NCI-H2227 treated with DMSO at 0.1 percent for 48 hours (cell line): ENCODE results near the gene GTF2E1.
"Not testable (repeated sequence)": the region's sequence is repeated elsewhere in the genome, so short reads cannot be mapped to it uniquely, and the experiment has no call there.

Source experiments
- DNase-seq: peaks from one replicate; lab custom pipeline; 2025; lab: John Stamatoyannopoulos, UW

Gene GTF2E1

GRCh38 chr3:120742198-120742848 is at the start of gene GTF2E1, which contains the start of gene RABL3:
Gene GTF2E1, plus strand, starts transcription at chr3:120742744. Its CDS starts 7,809 bp downstream, at chr3:120750553.
Gene RABL3, minus strand, starts transcription at chr3:120742516. Its CDS starts 9 bp downstream, at chr3:120742507.
- DNase-seq, result peak; percentile 97

DNA sequence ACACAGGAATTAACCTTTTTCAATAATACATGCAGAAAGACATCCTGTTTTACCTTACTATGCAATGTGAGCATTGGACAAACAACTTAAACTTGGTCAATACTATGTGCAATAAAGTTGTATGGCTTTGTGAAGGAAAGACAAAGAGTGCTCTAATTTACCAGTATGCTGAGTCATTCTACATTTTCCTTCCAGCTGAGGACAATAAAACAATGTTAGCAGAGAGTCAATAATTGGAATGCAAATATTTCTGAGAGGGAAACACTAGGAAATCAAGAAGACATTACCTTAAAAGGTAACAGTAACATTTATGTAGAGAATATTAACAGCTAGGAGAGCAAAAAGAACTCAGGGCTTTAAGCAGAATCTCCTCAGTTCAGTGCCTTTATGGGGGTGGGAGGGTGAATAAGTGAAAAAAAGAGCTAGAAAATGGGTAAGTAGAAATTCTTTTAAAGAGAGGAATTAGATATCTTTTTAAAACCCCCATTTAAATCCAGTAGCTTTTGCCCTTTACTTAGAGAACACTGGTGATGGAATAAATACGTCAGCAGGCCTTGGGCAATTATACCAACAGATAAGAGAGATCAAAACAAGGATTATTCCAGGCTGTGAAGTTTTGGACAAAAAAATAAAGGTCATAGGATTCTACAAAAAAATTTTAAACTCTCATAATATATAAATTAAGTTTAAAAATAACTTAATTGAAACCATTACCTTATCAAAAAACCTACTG is 48.9 kb upstream of the GTF2E1 start:
- DNase-seq, result no peak

- no peak for DNase-seq
Measured at GRCh38 chr3:120699333-120699732, 43.2 kb upstream of the GTF2E1 start.

DNA sequence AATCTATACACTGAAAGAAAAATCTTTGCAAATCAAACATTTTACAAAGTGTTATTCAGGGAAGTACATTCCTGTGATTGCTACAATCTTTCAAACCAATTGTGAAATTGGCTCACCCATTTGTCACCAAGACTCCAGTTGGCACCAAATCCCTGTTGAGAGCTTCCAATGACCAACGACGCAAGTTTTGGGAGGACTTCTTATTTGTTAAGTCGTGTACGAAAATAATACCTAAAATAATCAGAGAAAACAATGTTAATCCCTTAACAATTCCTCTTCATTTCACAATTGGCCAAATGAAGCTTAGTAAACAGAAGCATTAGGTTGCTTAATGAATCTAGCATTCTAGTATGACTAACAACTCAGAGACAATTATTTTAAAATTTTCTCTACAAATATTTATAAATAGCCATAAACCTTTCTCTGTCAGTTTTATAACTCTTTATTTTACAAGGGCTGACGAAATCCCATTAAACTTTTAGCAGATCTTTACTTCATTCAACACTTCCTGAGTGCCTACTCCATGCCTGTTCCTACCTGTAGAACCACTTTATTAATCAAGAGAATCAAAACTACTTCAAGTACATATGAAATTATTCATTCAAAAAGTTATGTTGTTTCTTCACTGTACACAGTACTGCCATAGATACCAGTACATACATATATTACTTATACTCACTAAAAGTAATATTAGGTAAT is 36.5 kb upstream of the GTF2E1 start:
- no peak for DNase-seq

DNA sequence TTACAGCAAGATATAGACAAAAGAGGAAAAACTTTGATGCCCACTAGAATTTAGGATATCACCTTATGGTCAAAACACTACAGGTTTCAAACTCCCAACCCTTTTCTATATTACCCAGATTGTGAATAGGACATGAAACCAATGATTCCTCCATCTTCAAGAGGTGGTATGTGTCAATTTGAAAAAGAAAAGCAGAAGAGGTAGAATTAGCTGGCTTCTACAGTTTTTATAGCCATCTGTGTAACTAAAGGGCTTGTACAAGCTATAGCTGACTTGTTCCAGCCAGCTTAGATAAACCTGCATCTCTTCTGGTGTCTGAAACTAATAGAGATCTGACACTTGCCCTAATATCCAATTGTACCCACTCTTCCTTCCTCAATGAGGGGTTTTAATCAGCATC is 35.6 kb upstream of the GTF2E1 start:
- DNase-seq, result no peak

GRCh38 chr3:120708408-120708807 is 34.1 kb upstream of the GTF2E1 start:
- DNase-seq, result no peak

DNA sequence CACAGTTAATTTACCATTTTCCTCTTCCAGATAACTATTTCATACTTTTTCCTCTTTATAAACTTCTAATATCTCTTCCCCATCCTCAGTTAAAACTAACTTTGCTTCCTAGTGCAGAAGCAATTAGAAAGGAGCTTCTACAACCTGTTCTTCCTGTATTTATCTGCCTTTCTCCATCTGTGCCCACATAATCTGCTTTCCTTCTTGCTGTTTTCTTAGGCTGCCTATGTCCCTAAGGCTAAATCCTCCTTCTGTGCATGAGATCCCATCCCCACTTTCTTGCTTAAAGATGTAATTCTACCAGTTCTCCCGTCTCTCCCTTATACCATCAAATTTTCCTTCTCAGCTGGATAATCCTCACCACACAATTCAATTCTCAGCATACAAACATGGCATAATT is 32.2 kb upstream of the GTF2E1 start:
- DNase-seq, result no peak

GRCh38 chr3:120713262-120713661 is 29.3 kb upstream of the GTF2E1 start:
- DNase-seq, result no peak

GRCh38 chr3:120719167-120719834 is 23.2 kb upstream of the GTF2E1 start:
- not testable (repeated sequence) for DNase-seq

DNA sequence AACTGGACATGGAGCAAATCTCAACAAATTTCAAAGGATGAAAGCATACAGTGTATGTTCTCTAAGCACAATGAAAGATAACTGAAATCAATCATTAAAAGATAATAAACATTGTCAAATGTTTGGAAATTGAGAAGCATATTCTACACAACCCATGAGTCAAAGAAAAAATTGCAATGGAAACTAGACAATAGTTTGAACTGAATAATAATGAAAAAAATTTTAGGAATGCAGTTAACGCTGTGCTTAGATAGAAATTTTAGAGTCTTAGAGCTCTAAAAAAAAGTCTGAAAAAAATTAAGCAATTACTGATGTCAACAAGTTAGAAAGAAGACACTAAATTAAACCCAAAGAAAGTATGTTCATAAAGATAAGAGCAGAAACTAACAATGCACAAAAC is 15.8 kb upstream of the GTF2E1 start:
- DNase-seq, result no peak

GRCh38 chr3:120730576-120731542 is 11.7 kb upstream of the GTF2E1 start:
- DNase-seq, result no peak

DNA sequence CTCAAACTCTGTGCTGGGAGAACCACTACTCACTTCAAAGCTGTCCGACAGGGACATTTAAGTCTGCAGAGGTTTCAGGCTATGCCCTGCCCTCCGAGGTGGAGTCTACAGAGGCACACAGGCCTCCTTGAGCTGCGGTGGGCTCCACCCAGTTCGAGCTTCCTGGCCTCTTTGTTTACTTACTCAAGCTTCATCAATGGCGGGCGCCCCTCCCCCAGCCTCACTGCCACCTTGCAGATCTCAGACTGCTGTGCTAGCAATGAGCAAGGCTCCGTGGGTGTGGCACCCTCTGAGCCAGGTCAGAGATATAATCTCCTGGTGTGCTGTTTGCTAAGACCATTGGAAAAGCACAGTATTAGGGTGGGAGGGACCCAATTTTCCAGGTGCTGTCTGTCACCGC is 4.5 kb upstream of the GTF2E1 start:
- DNase-seq, result not testable (repeated sequence)

DNA sequence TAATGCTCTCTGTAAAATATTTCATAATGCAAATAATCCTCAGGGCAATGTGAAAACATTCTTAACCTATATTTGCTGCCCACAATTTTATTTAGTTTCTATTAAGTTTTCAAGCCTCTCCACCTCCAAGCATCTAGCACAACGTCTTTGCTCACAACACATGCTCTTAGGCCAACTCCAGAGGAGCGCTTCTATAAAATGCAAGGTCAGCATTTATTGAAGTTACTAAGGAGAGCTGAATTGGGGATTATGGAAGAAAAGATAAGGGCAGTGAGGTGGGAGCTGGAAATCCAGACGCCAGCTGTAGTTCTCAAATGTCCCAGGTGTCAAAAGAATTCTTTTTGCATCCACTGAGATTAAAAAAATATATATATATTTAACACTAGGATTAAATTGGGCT is 1.2 kb upstream of the GTF2E1 start:
- DNase-seq, result no peak

DNA sequence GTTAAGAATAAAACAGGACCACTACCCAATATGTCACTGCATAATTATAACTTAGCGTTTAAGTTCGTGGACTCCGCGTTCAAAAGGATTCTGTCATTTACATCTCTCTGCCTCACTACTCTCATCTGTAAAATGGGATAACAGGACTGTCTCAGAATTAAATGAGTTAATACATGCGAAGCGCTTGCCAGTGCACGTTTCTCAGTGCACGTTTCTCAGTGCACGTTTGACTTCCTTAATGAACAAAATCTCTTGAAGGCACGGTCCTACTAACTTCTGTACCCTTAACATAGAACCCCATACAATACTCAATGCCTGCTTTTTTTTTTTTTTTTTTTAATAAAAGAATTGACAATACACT is 727 bp upstream of the GTF2E1 start:
- DNase-seq, result no peak

- DNase-seq, result no peak
Measured at GRCh38 chr3:120742849-120743365, 363 bp downstream of the GTF2E1 start.

- no peak for DNase-seq
Measured at GRCh38 chr3:120743556-120744195, 1.1 kb downstream of the GTF2E1 start.

GRCh38 chr3:120745466-120745865 is 2.9 kb downstream of the GTF2E1 start:
- DNase-seq, result no peak

DNA sequence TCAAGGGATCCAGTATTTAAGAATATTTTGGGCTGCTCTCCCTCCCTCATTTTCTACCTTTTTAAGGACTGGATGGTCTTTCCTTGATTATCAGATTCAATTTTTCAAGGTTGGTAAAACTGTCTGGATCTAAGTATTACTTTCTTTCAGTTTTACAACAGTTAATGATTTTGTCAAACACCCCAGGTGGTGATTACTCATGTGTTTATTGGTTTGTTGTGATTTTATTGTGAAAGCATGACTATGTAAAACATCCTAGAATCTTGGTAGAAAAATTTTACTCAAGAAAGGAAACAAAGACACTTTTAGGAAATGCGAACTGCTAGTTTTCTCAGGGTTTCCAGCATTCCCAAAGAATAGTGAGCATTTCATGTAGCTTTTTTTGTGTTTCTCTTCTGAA is 7.3 kb downstream of the GTF2E1 start:
- DNase-seq, result no peak

DNA sequence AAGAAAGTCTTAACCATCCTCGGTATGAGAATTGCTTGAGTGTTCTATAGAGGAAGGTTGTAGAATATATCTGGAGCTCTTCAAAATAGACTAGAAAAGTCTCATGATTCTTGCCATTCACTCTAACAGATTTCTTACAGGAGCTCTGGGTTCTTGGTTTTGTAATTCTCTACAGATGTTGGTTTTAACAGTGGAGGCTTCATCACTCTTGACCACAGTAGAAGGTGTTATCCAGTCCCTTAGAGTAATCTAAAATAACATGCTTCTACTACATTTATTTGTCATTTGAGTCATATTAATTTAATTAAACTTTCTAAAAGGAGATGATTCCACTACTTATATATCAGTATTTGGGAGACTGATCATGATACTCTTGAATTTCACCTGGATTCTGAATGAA is 9.7 kb downstream of the GTF2E1 start:
- DNase-seq, result no peak

DNA sequence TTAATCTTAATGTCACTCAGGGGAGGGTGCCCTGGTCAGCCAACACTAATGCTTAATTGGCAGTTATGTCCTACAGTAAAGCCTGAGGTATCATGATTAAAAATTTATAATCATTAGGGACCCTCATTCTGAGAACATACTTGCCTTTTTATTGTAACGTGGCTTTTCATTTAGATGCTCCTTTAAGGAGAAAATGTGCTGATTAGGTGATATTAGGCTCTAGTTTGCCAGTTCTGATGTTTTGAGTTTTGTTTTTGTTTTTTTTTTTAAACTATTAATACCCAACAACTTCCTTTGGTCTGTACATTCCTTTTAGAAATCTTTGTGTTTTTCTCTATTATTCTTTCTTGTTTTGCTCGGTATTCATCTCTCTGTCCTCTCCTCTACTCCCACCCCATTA is 10.3 kb downstream of the GTF2E1 start:
- no peak for DNase-seq

- no peak for DNase-seq
Measured at GRCh38 chr3:120753810-120754209, 11.3 kb downstream of the GTF2E1 start.
